Liver (tissue), 9 donors: Measurements from ENCODE around the gene SLC24A3. TPM values are rescaled to one million over a fixed set of nuclear protein-coding genes. Genes with fewer than 3 reads are reported as not detected.

Experiments
- DNase-seq: peaks from one replicate; pipeline ENCODE4 v3.0.0-alpha.2; 2017; ENCODE audit warnings: low spot score
- H3K27ac ChIP-seq, 2 donors: one replicate each; pipeline ENCODE4 v1.7.0; 2013; ENCODE audit warnings: inconsistent platforms in 2 of 2, low read length in 2 of 2, control low read depth in 1 of 2, low read depth in 1 of 2, mild to moderate bottlenecking in 1 of 2
- H3K27me3 ChIP-seq, 4 donors: one replicate each; pipeline versions ENCODE4 v1.6.1 to v1.7.0; 2013; ENCODE audit warnings: low read length in 3 of 4, inconsistent platforms in 1 of 4, mild to moderate bottlenecking in 1 of 4, moderate library complexity in 1 of 4; ENCODE audit not compliant: control insufficient read depth in 4 of 4, insufficient read depth in 4 of 4
- H3K36me3 ChIP-seq, 4 donors: one replicate each; pipeline versions ENCODE4 v1.6.1 to v1.7.0; 2013; ENCODE audit warnings: low read length in 3 of 4, mild to moderate bottlenecking in 3 of 4, low read depth in 1 of 4, moderate library complexity in 1 of 4; ENCODE audit not compliant: control insufficient read depth in 4 of 4, insufficient read depth in 3 of 4
- H3K4me1 ChIP-seq, 4 donors: one replicate each; pipeline versions ENCODE4 v1.6.1 to v1.7.0; 2013; ENCODE audit warnings: low read length in 3 of 4, mild to moderate bottlenecking in 3 of 4, moderate library complexity in 1 of 4; ENCODE audit not compliant: control insufficient read depth in 4 of 4, insufficient read depth in 4 of 4
- H3K4me3 ChIP-seq, 3 donors: one replicate each; pipeline versions ENCODE4 v1.6.1 to v1.7.0; 2013; ENCODE audit warnings: low read length in 3 of 3, control low read depth in 1 of 3, low read depth in 1 of 3, mild to moderate bottlenecking in 1 of 3
- H3K9ac ChIP-seq, 2 donors: one replicate each; pipeline ENCODE4 v1.7.0; 2013; ENCODE audit warnings: low read length in 2 of 2, mild to moderate bottlenecking in 2 of 2, moderate library complexity in 2 of 2, control low read depth in 1 of 2, low read depth in 1 of 2
- H3K9me3 ChIP-seq, 4 donors: one replicate each; pipeline versions ENCODE4 v1.6.1 to v1.7.0; 2013; ENCODE audit warnings: low read length in 3 of 4; ENCODE audit not compliant: control insufficient read depth in 4 of 4
- ATF3 ChIP-seq: IDR thresholded peaks from 2 replicates; pipeline ENCODE4 v1.6.1; 2016; ENCODE audit warnings: antibody characterized with exemption
- CTCF ChIP-seq: fragments of 150-350 bp; IDR thresholded peaks from 2 replicates; pipeline ENCODE4 v1.5.1; 2017; ENCODE audit warnings: improper control_type of control experiment, low read depth, low read length; ENCODE audit not compliant: missing input control
- EGR1 ChIP-seq, 2 donors: IDR thresholded peaks; 2 replicates each; pipeline ENCODE4 v1.6.1; 2016 to 2018; ENCODE audit warnings: antibody characterized with exemption in 2 of 2, low read depth in 2 of 2
- FOXA1 ChIP-seq: IDR thresholded peaks from 2 replicates; pipeline ENCODE4 v1.6.1; 2016; ENCODE audit warnings: antibody characterized with exemption
- FOXA2 ChIP-seq: IDR thresholded peaks from 2 replicates; pipeline ENCODE4 v1.6.1; 2016; ENCODE audit warnings: antibody characterized with exemption
- GABPA ChIP-seq, 2 donors: IDR thresholded peaks in 1 of 2; conservative IDR thresholded peaks in 1 of 2; 2 replicates each; pipeline ENCODE4 v1.6.1; 2016; ENCODE audit warnings: antibody characterized with exemption in 2 of 2, mild to moderate bottlenecking in 1 of 2, moderate library complexity in 1 of 2
- HNF4A ChIP-seq, 2 donors: conservative IDR thresholded peaks; 2 replicates each; pipeline ENCODE4 v1.6.1; 2016; ENCODE audit warnings: antibody characterized with exemption in 2 of 2, mild to moderate bottlenecking in 2 of 2
- HNF4G ChIP-seq: IDR thresholded peaks from 2 replicates; pipeline ENCODE4 v1.6.1; 2016; ENCODE audit warnings: antibody characterized with exemption
- JUND ChIP-seq, 2 donors: IDR thresholded peaks; 2 replicates each; pipeline ENCODE4 v1.6.1; 2016; ENCODE audit warnings: antibody characterized with exemption in 2 of 2
- MAX ChIP-seq: IDR thresholded peaks from 2 replicates; pipeline ENCODE4 v1.6.1; 2016; ENCODE audit warnings: antibody characterized with exemption
- NR2F2 ChIP-seq: IDR thresholded peaks from 2 replicates; pipeline ENCODE4 v1.6.1; 2016; ENCODE audit warnings: antibody characterized with exemption
- RAD21 ChIP-seq, 2 donors: IDR thresholded peaks; 2 replicates each; pipeline ENCODE4 v1.6.1; 2016; ENCODE audit warnings: antibody characterized with exemption in 2 of 2, mild to moderate bottlenecking in 2 of 2
- RXRA ChIP-seq, 2 donors: IDR thresholded peaks; 2 replicates each; pipeline ENCODE4 v1.6.1; 2017 to 2018; ENCODE audit warnings: antibody characterized with exemption in 2 of 2, mild to moderate bottlenecking in 1 of 2
- SP1 ChIP-seq: IDR thresholded peaks from 2 replicates; pipeline ENCODE4 v1.6.1; 2018; ENCODE audit warnings: antibody characterized with exemption, mild to moderate bottlenecking
- TAF1 ChIP-seq: conservative IDR thresholded peaks from 2 replicates; pipeline ENCODE4 v1.6.1; 2016; ENCODE audit warnings: antibody characterized with exemption, mild to moderate bottlenecking
- YY1 ChIP-seq: IDR thresholded peaks from 2 replicates; pipeline ENCODE4 v1.6.1; 2016; ENCODE audit warnings: antibody characterized with exemption, mild to moderate bottlenecking
- WGBS: extraction: QIAGEN DNeasy Blood & Tissue Kit; methylation state at CpG from one replicate; pipeline ENCODE4 v1.1.7; 2013; 5-methylcytosine and 5-hydroxymethylcytosine counted together
- polyA plus RNA-seq, 2 donors: library from polyadenylated mRNA; stranded (reverse) in 1 of 2; unstranded in 1 of 2; fragments of 200-250 nt in 1 of 2; fragments of >200 nt in 1 of 2; fragmentation: Nextera tagmentation in 1 of 2; extraction: Ambion mirVana in 1 of 2; gene quantifications; one replicate each; pipeline versions ENCODE4 v1.2.1 to v1.2.3, GENCODE V29; 2013 to 2015
- total RNA-seq, 2 donors: library from RNA; depleted of rRNA; stranded (reverse); fragments of >200 nt; gene quantifications; one replicate each; pipeline ENCODE4 v1.2.3, GENCODE V29; 2014
- TF ChIP-seq, protein P1 (sequence below): IDR thresholded peaks from 2 replicates; pipeline ENCODE4 v1.6.1; 2016; ENCODE audit warnings: antibody characterized with exemption, mild to moderate bottlenecking
- TF ChIP-seq, protein P2 (sequence below): IDR thresholded peaks from 2 replicates; pipeline ENCODE4 v1.6.1; 2016; ENCODE audit warnings: antibody characterized with exemption
- donor health status: healthy.
- donor health status: healthy.
- donor health status: healthy.
- donor health status: healthy.
- donor health status: healthy.

Gene SLC24A3
- total and polyA plus RNA-seq, 4 donors = 0.28 to 1.8 (median 0.46) TPM

GRCh38 chr20:19284400-19285178 lies 72.1 kb downstream of the SLC24A3 start:
- WGBS = 63% methylated on average over 3 of the region's 3 CpGs
- H3K9ac ChIP-seq = no peak overlapping the region
- no peak overlapping the region for H3K4me3 ChIP-seq
- H3K27me3 ChIP-seq = peaks cover 0 to 2% (median under 1%) of the 10 kb centered on the region in 4 donors
- H3K9me3 ChIP-seq = no peaks in the 10 kb centered on the region
- no peak for TF ChIP-seq HNF4A (conservative IDR thresholded peaks at IDR 0.05)
- no peak for TF ChIP-seq GABPA (IDR thresholded peaks at IDR 0.05 in 1 of 2, conservative IDR thresholded peaks at IDR 0.05 in 1 of 2)
- no peak for TF ChIP-seq YY1
- no peak for TF ChIP-seq ATF3
- TF ChIP-seq, protein P1, sequence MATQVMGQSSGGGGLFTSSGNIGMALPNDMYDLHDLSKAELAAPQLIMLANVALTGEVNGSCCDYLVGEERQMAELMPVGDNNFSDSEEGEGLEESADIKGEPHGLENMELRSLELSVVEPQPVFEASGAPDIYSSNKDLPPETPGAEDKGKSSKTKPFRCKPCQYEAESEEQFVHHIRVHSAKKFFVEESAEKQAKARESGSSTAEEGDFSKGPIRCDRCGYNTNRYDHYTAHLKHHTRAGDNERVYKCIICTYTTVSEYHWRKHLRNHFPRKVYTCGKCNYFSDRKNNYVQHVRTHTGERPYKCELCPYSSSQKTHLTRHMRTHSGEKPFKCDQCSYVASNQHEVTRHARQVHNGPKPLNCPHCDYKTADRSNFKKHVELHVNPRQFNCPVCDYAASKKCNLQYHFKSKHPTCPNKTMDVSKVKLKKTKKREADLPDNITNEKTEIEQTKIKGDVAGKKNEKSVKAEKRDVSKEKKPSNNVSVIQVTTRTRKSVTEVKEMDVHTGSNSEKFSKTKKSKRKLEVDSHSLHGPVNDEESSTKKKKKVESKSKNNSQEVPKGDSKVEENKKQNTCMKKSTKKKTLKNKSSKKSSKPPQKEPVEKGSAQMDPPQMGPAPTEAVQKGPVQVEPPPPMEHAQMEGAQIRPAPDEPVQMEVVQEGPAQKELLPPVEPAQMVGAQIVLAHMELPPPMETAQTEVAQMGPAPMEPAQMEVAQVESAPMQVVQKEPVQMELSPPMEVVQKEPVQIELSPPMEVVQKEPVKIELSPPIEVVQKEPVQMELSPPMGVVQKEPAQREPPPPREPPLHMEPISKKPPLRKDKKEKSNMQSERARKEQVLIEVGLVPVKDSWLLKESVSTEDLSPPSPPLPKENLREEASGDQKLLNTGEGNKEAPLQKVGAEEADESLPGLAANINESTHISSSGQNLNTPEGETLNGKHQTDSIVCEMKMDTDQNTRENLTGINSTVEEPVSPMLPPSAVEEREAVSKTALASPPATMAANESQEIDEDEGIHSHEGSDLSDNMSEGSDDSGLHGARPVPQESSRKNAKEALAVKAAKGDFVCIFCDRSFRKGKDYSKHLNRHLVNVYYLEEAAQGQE = no peak
- no peak for TF ChIP-seq HNF4G
- TF ChIP-seq NR2F2 = no peak
- TF ChIP-seq, protein P2, sequence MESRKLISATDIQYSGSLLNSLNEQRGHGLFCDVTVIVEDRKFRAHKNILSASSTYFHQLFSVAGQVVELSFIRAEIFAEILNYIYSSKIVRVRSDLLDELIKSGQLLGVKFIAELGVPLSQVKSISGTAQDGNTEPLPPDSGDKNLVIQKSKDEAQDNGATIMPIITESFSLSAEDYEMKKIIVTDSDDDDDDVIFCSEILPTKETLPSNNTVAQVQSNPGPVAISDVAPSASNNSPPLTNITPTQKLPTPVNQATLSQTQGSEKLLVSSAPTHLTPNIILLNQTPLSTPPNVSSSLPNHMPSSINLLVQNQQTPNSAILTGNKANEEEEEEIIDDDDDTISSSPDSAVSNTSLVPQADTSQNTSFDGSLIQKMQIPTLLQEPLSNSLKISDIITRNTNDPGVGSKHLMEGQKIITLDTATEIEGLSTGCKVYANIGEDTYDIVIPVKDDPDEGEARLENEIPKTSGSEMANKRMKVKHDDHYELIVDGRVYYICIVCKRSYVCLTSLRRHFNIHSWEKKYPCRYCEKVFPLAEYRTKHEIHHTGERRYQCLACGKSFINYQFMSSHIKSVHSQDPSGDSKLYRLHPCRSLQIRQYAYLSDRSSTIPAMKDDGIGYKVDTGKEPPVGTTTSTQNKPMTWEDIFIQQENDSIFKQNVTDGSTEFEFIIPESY = no peak
- TF ChIP-seq EGR1 (IDR thresholded peaks at IDR 0.05; ENCODE audit: low read depth in 2 of 2) = no peak
- no peak for TF ChIP-seq RAD21 (IDR thresholded peaks at IDR 0.05)
- no peak for TF ChIP-seq TAF1
- TF ChIP-seq CTCF = no peak
- no peak for TF ChIP-seq FOXA2
- TF ChIP-seq RXRA (IDR thresholded peaks at IDR 0.05) = no peak
- no peak for TF ChIP-seq FOXA1
- no peak for TF ChIP-seq MAX
- no peak for TF ChIP-seq SP1
- TF ChIP-seq JUND (IDR thresholded peaks at IDR 0.05) = no peak
- H3K27ac ChIP-seq = no peak overlapping the region
- H3K4me1 ChIP-seq = no peaks in the 10 kb centered on the region
- DNase-seq = no peak
- H3K36me3 ChIP-seq = no peaks in the 10 kb centered on the region
